Esophagus muscularis mucosa (tissue), 4 donors: Measurements from ENCODE around the gene ARHGAP11A. TPM values are rescaled to one million over a fixed set of nuclear protein-coding genes. Genes with fewer than 3 reads are reported as not detected.

Source experiments
- DNase-seq: peaks from one replicate; pipeline ENCODE4 v3.0.0-alpha.2; 2017; ENCODE audit errors: extremely low spot score
- H3K27ac ChIP-seq, 4 donors: fragments of 200-600 bp; sonication (generic); replicated peaks in 1 of 4; 1 replicate in 3 of 4; 2 replicates in 1 of 4; pipeline ENCODE4 v1.5.1; 2016 to 2019; ENCODE audit warnings: mild to moderate bottlenecking in 1 of 4
- H3K27me3 ChIP-seq, 4 donors: fragments of 200-600 bp; sonication (generic); one replicate each; pipeline versions ENCODE4 v1.5.1 to v1.6.0; 2016 to 2019
- H3K36me3 ChIP-seq, 4 donors: fragments of 200-600 bp; sonication (generic); one replicate each; pipeline ENCODE4 v1.5.1; 2016 to 2019
- H3K4me1 ChIP-seq, 4 donors: fragments of 200-600 bp; sonication (generic); one replicate each; pipeline ENCODE4 v1.5.1; 2016 to 2019
- H3K4me3 ChIP-seq, 4 donors: fragments of 200-600 bp; sonication (generic); 1 replicate in 2 of 4; 2 replicates in 2 of 4; pipeline ENCODE4 v1.5.1; 2016 to 2019; ENCODE audit warnings: mild to moderate bottlenecking in 4 of 4, moderate library complexity in 1 of 4
- H3K9me3 ChIP-seq, 4 donors: fragments of 200-600 bp; sonication (generic); 1 replicate in 3 of 4; 2 replicates in 1 of 4; pipeline ENCODE4 v1.5.1; 2016 to 2019
- EP300 ChIP-seq: sonication (generic); formaldehyde crosslinking; IDR thresholded peaks from one replicate; pipeline ENCODE4 v1.6.1; 2017; ENCODE audit warnings: antibody characterized with exemption
- POLR2A ChIP-seq: fragments of 450-650 bp; IDR thresholded peaks from one replicate; pipeline ENCODE4 v1.6.1; 2017; ENCODE audit warnings: antibody characterized with exemption, moderate library complexity, mild to moderate bottlenecking, low read depth
- POLR2AphosphoS5 ChIP-seq, 2 donors: sonication (generic); formaldehyde crosslinking; IDR thresholded peaks; one replicate each; pipeline ENCODE4 v1.6.1; 2017; ENCODE audit warnings: antibody characterized with exemption in 2 of 2
- WGBS: methylation state at CpG from one replicate; pipeline ENCODE4 v1.1.5; 2018; 5-methylcytosine and 5-hydroxymethylcytosine counted together
- intact Hi-C: fragments of 100-400 bp; cut with DNase I; formaldehyde crosslinking; loops from one replicate; pipeline ENCODE4 v1.15.1; 2023
- total RNA-seq, 4 donors: library from RNA; depleted of rRNA; stranded (reverse); fragments of >200 nt; gene quantifications; one replicate each; pipeline versions ENCODE4 v1.1.0 to v1.2.1, GENCODE V29; 2016
- TF ChIP-seq, protein P1 (sequence below), 3 experiments: fragments of 200-600 bp in 2 of 3; fragments of 450-650 bp in 1 of 3; sonication (generic) in 2 of 3; IDR thresholded peaks; one replicate each; pipeline ENCODE4 v1.5.1; 2017 to 2019; ENCODE audit warnings: antibody characterized with exemption in 3 of 3, mild to moderate bottlenecking in 2 of 3, moderate library complexity in 1 of 3

Gene ARHGAP11A
- total RNA-seq, 4 donors from 2014 or later, result 0.78 to 1.3 (median 0.91) TPM

DNA sequence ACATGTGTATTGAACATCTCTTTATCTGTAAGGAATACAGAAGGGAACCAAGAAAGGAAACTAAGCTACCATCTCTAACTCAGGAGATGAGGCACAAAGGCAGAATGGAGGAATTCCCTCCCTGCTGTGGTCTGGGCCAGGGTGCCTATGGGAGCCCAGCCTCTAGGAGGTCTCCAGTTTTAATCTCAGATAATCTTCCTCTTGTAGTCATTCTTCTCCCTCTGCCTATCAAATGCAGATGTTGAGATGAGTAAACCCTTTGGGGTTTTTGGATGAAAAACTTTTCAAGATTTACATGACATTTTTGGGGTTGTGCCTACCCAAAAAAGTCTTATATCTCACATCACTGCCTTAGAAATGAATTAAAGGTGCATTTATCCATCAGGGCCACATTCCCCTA lies 49.5 kb downstream of the ARHGAP11A start:
- intact Hi-C loops, result loop anchor here (5.0 kb wide), 3 partner anchors 158 to 328 kb away; no protein-coding TSS in a partner anchor
- Histone ChIP-seq H3K4me3 (no peak overlapping the region), H3K4me1 (peaks cover 0 to 9% (median 8%) of the 10 kb centered on the region in 4 donors), H3K27me3 (no peaks in the 10 kb centered on the region), H3K36me3 (no peaks in the 10 kb centered on the region), H3K9me3 (no peaks in the 10 kb centered on the region), H3K27ac (no peak overlapping the region)
- TF ChIP-seq POLR2A (no peak), EP300 (no peak), POLR2AphosphoS5 (IDR thresholded peaks at IDR 0.05) (no peak)
- TF ChIP-seq, protein P1, sequence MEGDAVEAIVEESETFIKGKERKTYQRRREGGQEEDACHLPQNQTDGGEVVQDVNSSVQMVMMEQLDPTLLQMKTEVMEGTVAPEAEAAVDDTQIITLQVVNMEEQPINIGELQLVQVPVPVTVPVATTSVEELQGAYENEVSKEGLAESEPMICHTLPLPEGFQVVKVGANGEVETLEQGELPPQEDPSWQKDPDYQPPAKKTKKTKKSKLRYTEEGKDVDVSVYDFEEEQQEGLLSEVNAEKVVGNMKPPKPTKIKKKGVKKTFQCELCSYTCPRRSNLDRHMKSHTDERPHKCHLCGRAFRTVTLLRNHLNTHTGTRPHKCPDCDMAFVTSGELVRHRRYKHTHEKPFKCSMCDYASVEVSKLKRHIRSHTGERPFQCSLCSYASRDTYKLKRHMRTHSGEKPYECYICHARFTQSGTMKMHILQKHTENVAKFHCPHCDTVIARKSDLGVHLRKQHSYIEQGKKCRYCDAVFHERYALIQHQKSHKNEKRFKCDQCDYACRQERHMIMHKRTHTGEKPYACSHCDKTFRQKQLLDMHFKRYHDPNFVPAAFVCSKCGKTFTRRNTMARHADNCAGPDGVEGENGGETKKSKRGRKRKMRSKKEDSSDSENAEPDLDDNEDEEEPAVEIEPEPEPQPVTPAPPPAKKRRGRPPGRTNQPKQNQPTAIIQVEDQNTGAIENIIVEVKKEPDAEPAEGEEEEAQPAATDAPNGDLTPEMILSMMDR (IDR thresholded peaks at IDR 0.05), result no peak
- no peak for DNase-seq

GRCh38 chr15:32667321-32667720 lies 52.0 kb downstream of the ARHGAP11A start:
- DNase-seq, result no peak
- TF ChIP-seq POLR2AphosphoS5 (IDR thresholded peaks at IDR 0.05) (no peak), EP300 (no peak), POLR2A (no peak)
- TF ChIP-seq, protein P1 (IDR thresholded peaks at IDR 0.05), result no peak
- Histone ChIP-seq H3K4me1 (peaks cover 3 to 31% (median 23%) of the 10 kb centered on the region in 4 donors), H3K4me3 (no peak overlapping the region), H3K36me3 (no peaks in the 10 kb centered on the region), H3K9me3 (no peaks in the 10 kb centered on the region), H3K27ac (no peak overlapping the region), H3K27me3 (no peaks in the 10 kb centered on the region)
- WGBS, result over 99% methylated on average over 6 of the region's 6 CpGs
- intact Hi-C loops, result loop anchor here (5.0 kb wide), 3 partner anchors 155 to 325 kb away; no protein-coding TSS in a partner anchor

GRCh38 chr15:32668942-32669341 lies 53.6 kb downstream of the ARHGAP11A start:
- no peak for DNase-seq
- Histone ChIP-seq H3K9me3 (no peaks in the 10 kb centered on the region), H3K27me3 (no peaks in the 10 kb centered on the region), H3K27ac (no peak overlapping the region), H3K4me1 (peaks cover 3 to 30% (median 24%) of the 10 kb centered on the region in 4 donors), H3K4me3 (no peak overlapping the region), H3K36me3 (no peaks in the 10 kb centered on the region)
- WGBS, result 91% methylated on average over 2 of the region's 2 CpGs
- intact Hi-C loops, result loop anchor here (5.0 kb wide), 3 partner anchors 153 to 323 kb away; no protein-coding TSS in a partner anchor
- TF ChIP-seq, protein P1 (IDR thresholded peaks at IDR 0.05), result no peak
- TF ChIP-seq POLR2AphosphoS5 (IDR thresholded peaks at IDR 0.05) (no peak), EP300 (no peak), POLR2A (no peak)

GRCh38 chr15:32669896-32670611 lies 54.8 kb downstream of the ARHGAP11A start:
- Histone ChIP-seq H3K4me3 (no peak overlapping the region), H3K4me1 (peaks cover 3 to 38% (median 31%) of the 10 kb centered on the region in 4 donors), H3K9me3 (no peaks in the 10 kb centered on the region), H3K36me3 (no peaks in the 10 kb centered on the region), H3K27me3 (no peaks in the 10 kb centered on the region), H3K27ac (peak overlapping the region; percentile 32 to 67 (median 52))
- intact Hi-C loops, result loop anchor here (5.0 kb wide), 3 partner anchors 152 to 322 kb away; no protein-coding TSS in a partner anchor
- TF ChIP-seq, protein P1 (IDR thresholded peaks at IDR 0.05), result no peak
- no peak for TF ChIP-seq EP300
- no peak for TF ChIP-seq POLR2AphosphoS5 (IDR thresholded peaks at IDR 0.05)
- TF ChIP-seq POLR2A, result no peak
- DNase-seq, result no peak
- WGBS, result 58% methylated on average over 5 of the region's 5 CpGs
